Ishikawa (cell line): ENCODE results near the gene STARD7.

Experiments
- CEBPB ChIP-seq: IDR thresholded peaks from 2 replicates; pipeline ENCODE4 v1.6.1; 2012
- CREB1 ChIP-seq: IDR thresholded peaks from 2 replicates; pipeline ENCODE4 v1.6.1; 2012; ENCODE audit warnings: low read depth
- EGR1 ChIP-seq: IDR thresholded peaks from 2 replicates; pipeline ENCODE4 v1.6.1; 2012
- EP300 ChIP-seq: IDR thresholded peaks from 2 replicates; pipeline ENCODE4 v1.6.1; 2012; ENCODE audit warnings: borderline replicate concordance
- FOXM1 ChIP-seq: IDR thresholded peaks from 2 replicates; pipeline ENCODE4 v1.6.1; 2012; ENCODE audit warnings: low read depth, borderline replicate concordance
- NFIC ChIP-seq: IDR thresholded peaks from 2 replicates; pipeline ENCODE4 v1.6.1; 2012
- RAD21 ChIP-seq: IDR thresholded peaks from 2 replicates; pipeline ENCODE4 v1.6.1; 2012; ENCODE audit warnings: low read depth
- TAF1 ChIP-seq: IDR thresholded peaks from 2 replicates; pipeline ENCODE4 v1.6.1; 2012; ENCODE audit warnings: low read depth, mild to moderate bottlenecking
- TCF12 ChIP-seq: IDR thresholded peaks from 2 replicates; pipeline ENCODE4 v1.6.1; 2012; ENCODE audit warnings: low read depth
- TEAD4 ChIP-seq: IDR thresholded peaks from 2 replicates; pipeline ENCODE4 v1.6.1; 2012
- YY1 ChIP-seq: IDR thresholded peaks from 2 replicates; pipeline ENCODE4 v1.6.1; 2012; ENCODE audit warnings: low read depth
- ZBTB7A ChIP-seq: IDR thresholded peaks from 2 replicates; pipeline ENCODE4 v1.6.1; 2012; ENCODE audit warnings: low read depth
- TF ChIP-seq, protein P1 (sequence below): IDR thresholded peaks from 2 replicates; pipeline ENCODE4 v1.6.1; 2012
- TF ChIP-seq, protein P2 (sequence below): IDR thresholded peaks from 2 replicates; pipeline ENCODE4 v1.6.1; 2012; ENCODE audit warnings: low read depth, mild to moderate bottlenecking
- TF ChIP-seq, protein P3 (sequence below): IDR thresholded peaks from 2 replicates; pipeline ENCODE4 v1.6.1; 2012

STARD7 gene

DNA sequence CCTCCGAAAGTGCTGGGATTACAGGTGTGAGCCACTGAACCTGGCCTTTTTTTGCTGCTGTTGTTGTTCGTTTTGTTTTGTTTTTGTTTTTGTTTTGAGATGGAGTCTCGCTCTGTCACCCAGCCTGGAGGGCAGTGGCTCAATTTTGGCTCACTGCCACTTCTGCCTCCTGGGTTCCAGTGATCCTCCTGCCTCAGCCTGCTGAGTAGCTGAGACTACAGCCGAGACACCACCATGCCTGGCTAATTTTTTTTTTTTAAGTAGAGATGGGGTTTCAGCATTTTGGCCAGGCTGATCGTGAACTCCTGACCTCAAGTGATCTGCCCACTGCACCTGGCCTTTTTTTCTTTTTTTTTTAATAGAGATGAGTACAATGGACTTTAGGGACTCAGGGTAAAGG lies 35.2 kb upstream of the STARD7 start:
- TF ChIP-seq EP300 (no peak), TCF12 (no peak), FOXM1 (no peak), TAF1 (no peak), EGR1 (no peak), RAD21 (no peak), CEBPB (no peak), ZBTB7A (no peak), NFIC (no peak), TEAD4 (no peak), YY1 (no peak), CREB1 (no peak)
- TF ChIP-seq, protein P1, sequence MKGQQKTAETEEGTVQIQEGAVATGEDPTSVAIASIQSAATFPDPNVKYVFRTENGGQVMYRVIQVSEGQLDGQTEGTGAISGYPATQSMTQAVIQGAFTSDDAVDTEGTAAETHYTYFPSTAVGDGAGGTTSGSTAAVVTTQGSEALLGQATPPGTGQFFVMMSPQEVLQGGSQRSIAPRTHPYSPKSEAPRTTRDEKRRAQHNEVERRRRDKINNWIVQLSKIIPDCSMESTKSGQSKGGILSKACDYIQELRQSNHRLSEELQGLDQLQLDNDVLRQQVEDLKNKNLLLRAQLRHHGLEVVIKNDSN = no peak
- TF ChIP-seq, protein P2, sequence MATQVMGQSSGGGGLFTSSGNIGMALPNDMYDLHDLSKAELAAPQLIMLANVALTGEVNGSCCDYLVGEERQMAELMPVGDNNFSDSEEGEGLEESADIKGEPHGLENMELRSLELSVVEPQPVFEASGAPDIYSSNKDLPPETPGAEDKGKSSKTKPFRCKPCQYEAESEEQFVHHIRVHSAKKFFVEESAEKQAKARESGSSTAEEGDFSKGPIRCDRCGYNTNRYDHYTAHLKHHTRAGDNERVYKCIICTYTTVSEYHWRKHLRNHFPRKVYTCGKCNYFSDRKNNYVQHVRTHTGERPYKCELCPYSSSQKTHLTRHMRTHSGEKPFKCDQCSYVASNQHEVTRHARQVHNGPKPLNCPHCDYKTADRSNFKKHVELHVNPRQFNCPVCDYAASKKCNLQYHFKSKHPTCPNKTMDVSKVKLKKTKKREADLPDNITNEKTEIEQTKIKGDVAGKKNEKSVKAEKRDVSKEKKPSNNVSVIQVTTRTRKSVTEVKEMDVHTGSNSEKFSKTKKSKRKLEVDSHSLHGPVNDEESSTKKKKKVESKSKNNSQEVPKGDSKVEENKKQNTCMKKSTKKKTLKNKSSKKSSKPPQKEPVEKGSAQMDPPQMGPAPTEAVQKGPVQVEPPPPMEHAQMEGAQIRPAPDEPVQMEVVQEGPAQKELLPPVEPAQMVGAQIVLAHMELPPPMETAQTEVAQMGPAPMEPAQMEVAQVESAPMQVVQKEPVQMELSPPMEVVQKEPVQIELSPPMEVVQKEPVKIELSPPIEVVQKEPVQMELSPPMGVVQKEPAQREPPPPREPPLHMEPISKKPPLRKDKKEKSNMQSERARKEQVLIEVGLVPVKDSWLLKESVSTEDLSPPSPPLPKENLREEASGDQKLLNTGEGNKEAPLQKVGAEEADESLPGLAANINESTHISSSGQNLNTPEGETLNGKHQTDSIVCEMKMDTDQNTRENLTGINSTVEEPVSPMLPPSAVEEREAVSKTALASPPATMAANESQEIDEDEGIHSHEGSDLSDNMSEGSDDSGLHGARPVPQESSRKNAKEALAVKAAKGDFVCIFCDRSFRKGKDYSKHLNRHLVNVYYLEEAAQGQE = no peak
- TF ChIP-seq, protein P3, sequence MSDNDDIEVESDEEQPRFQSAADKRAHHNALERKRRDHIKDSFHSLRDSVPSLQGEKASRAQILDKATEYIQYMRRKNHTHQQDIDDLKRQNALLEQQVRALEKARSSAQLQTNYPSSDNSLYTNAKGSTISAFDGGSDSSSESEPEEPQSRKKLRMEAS = no peak

DNA sequence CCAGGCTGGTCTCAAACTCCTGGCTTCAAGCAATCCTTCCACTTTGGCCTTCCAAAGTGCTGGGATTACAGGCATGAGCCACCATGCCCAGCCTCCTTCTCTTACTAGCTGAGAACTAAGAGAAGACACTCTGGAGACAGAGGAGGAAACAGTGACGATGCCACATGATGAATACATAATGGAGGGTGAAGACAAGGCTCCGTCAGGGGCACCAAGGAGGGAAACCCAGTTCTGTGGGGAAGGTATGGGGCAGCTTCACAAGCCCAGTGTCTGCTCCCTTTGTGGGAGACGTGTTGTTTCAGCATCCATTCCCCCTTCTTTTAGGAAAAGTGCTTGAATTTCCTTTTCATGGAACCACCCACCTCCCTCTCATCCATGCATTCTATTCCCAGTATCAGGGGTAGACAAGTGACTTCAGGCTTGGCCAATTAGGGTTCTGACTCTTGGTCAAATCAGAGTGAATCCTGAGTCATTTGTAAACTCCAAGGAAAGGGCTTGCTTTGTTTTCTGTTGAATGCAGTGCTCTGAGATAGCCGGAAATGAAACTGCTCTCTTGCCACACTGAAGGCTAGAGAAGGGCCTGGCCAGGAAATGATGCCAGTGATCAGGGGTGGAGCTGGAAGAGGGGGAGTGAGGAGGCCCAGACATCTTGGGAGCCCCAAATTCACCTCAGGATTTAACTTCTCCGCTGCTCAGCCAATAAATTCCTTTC lies 33.4 kb upstream of the STARD7 start:
- TF ChIP-seq TEAD4 (no peak), YY1 (no peak), TAF1 (no peak), NFIC (no peak), FOXM1 (no peak), CEBPB (no peak), EP300 (no peak), CREB1 (no peak), TCF12 (no peak)
- TF ChIP-seq, protein P3 = no peak
- TF ChIP-seq, protein P2 = no peak
- TF ChIP-seq, protein P1 = no peak

DNA sequence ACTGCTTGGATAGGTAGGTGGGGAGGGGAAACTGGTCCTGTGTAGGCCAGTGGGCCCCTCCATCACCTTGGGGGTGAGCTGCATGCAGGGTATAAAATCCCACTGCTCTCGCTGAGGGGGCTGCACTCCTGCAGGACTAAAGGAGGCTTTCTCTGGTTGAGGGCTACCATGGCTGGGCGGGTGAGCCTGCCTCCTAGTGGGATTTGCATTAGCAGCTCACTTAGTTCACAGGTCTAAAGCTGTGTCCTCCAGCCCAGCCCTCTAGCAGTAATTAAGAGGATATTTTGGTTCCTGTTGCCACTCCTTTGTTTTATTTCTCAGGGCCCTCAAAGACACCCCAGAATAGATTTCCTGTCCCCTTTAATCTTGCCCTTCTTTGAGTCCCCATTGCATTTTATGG lies 32.6 kb upstream of the STARD7 start:
- TF ChIP-seq CREB1 (no peak), FOXM1 (no peak), NFIC (no peak), TEAD4 (no peak), TCF12 (no peak), YY1 (no peak), ZBTB7A (no peak), CEBPB (no peak), RAD21 (no peak)
- TF ChIP-seq, protein P3 = no peak
- TF ChIP-seq, protein P1 = no peak

DNA sequence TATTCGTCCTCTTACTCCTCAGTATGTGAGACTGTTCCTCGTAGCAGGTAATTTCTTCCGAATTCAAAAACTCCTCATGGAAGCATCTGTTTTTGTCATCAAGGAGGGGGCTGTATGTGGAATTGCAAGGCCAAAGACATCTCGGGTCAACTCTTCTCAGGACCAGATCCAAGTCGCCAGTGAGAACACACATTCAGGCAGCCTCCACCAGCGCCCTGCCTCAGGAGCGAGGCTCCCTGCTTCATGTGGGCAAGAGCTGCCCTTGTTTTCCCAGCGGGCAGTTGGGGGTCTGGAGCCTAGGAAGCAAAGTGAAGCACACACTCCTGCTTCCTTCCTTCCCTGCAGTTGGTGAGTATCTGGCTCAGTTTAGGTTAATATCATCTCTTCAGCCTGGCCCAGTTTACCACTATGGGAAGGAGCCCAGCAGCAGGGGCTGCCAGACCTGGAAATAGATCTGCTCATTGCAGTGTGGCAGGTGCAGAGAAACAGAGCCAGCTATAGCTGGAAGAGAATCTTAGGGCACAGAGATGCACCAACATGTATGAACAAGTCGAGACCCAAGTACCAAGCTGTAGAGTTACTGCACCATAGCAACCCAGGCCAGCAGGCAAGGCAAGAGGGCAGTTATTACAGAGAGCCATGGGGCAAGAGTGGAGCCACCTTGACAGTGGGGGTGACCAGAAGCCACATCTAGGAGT lies 31.9 kb upstream of the STARD7 start:
- TF ChIP-seq CEBPB (no peak), RAD21 (no peak), FOXM1 (no peak), TAF1 (no peak), EGR1 (no peak)
- TF ChIP-seq, protein P1 = no peak
- TF ChIP-seq, protein P3 = no peak
